HepG2 (cell line): ENCODE data around the gene BEST2. TPM values are rescaled to one million over a fixed set of nuclear protein-coding genes. Genes with fewer than 3 reads are reported as not detected.
A peak's percentile ranks its signal among the peaks of the same experiment; 100 is the strongest.

Experiments used
- BRF2 ChIP-seq: sonication (generic); formaldehyde crosslinking; IDR thresholded peaks from 2 replicates; pipeline ENCODE4 v1.8.1; 2022; ENCODE audit warnings: mild to moderate bottlenecking, missing genetic modification reagents
- CBX1 ChIP-seq: IDR thresholded peaks from one replicate; pipeline ENCODE4 v1.6.1; 2016; ENCODE audit warnings: antibody characterized with exemption, low read depth
- CSRNP1 ChIP-seq: sonication (generic); formaldehyde crosslinking; IDR thresholded peaks from 2 replicates; pipeline ENCODE4 v1.8.1; 2023; ENCODE audit warnings: mild to moderate bottlenecking, missing genetic modification reagents
- DNMT3B ChIP-seq: conservative IDR thresholded peaks from 2 replicates; pipeline ENCODE4 v1.6.1; 2016; ENCODE audit warnings: missing biosample characterization, control low read depth
- FOSL1 ChIP-seq: sonication (generic); formaldehyde crosslinking; IDR thresholded peaks from 2 replicates; pipeline ENCODE4 v1.9.0; 2021; ENCODE audit warnings: missing genetic modification reagents, borderline replicate concordance
- FOXP1 ChIP-seq, 2 experiments: fragments of 450-650 bp in 1 of 2; IDR thresholded peaks; 2 replicates each; pipeline ENCODE4 v1.6.1; 2017 to 2018; ENCODE audit warnings: antibody characterized with exemption in 1 of 2
- HNF1A ChIP-seq, 2 experiments: sonication (generic) in 1 of 2; formaldehyde crosslinking in 1 of 2; IDR thresholded peaks; 2 replicates each; pipeline versions ENCODE4 v1.4.0 to v1.6.1; 2016 to 2020; ENCODE audit warnings: borderline replicate concordance in 1 of 2, low read depth in 1 of 2, mild to moderate bottlenecking in 1 of 2, missing genetic modification reagents in 1 of 2
- NAIF1 ChIP-seq: sonication (generic); formaldehyde crosslinking; IDR thresholded peaks from 2 replicates; pipeline ENCODE4 v1.5.0; 2020; ENCODE audit warnings: mild to moderate bottlenecking, missing genetic modification reagents, borderline replicate concordance
- RARA ChIP-seq: IDR thresholded peaks from 2 replicates; pipeline ENCODE4 v1.6.1; 2016; ENCODE audit warnings: missing genetic modification reagents, missing compliant biosample characterization
- SOX6 ChIP-seq, 2 experiments: fragments of 450-650 bp in 1 of 2; sonication (generic) in 1 of 2; formaldehyde crosslinking in 1 of 2; IDR thresholded peaks; 2 replicates each; pipeline versions ENCODE4 v1.4.0 to v1.6.1; 2017 to 2020; ENCODE audit warnings: antibody characterized with exemption in 1 of 2, mild to moderate bottlenecking in 1 of 2, missing genetic modification reagents in 1 of 2
- U2AF1 ChIP-seq: fragments of 200-400 bp; formaldehyde crosslinking; optimal IDR thresholded peaks from 2 replicates; pipeline ENCODE3; 2017; ENCODE audit warnings: mild to moderate bottlenecking, low read depth, low read length
- ZFP91 ChIP-seq: sonication (generic); formaldehyde crosslinking; IDR thresholded peaks from 2 replicates; pipeline ENCODE4 v1.9.0; 2022; ENCODE audit warnings: missing genetic modification reagents, mild to moderate bottlenecking, borderline replicate concordance
- ZNF253 ChIP-seq: sonication (generic); formaldehyde crosslinking; IDR thresholded peaks from 2 replicates; pipeline ENCODE4 v1.8.0; 2022; ENCODE audit warnings: mild to moderate bottlenecking, missing genetic modification reagents, borderline replicate concordance
- ZNF350 ChIP-seq: sonication (generic); formaldehyde crosslinking; IDR thresholded peaks from 2 replicates; pipeline ENCODE4 v1.4.0; 2020; ENCODE audit warnings: mild to moderate bottlenecking, low read depth, missing genetic modification reagents, borderline replicate concordance
- ZNF598 ChIP-seq: sonication (generic); formaldehyde crosslinking; IDR thresholded peaks from 2 replicates; pipeline ENCODE4 v1.5.1; 2020; ENCODE audit warnings: mild to moderate bottlenecking, missing genetic modification reagents, borderline replicate concordance
- ZNF703 ChIP-seq: sonication (generic); formaldehyde crosslinking; IDR thresholded peaks from 2 replicates; pipeline ENCODE4 v1.5.1; 2020; ENCODE audit warnings: missing genetic modification reagents, mild to moderate bottlenecking, moderate library complexity, borderline replicate concordance
- ZNF816 ChIP-seq: sonication (generic); formaldehyde crosslinking; IDR thresholded peaks from 2 replicates; pipeline ENCODE4 v1.8.0; 2022; ENCODE audit warnings: missing genetic modification reagents, mild to moderate bottlenecking, borderline replicate concordance
- ZSCAN12 ChIP-seq: sonication (generic); formaldehyde crosslinking; IDR thresholded peaks from 2 replicates; pipeline ENCODE4 v1.9.0; 2021; ENCODE audit warnings: mild to moderate bottlenecking, missing genetic modification reagents
- polyA plus RNA-seq, 8 experiments: library from polyadenylated mRNA; depleted of rRNA in 3 of 8; stranded (reverse) in 7 of 8; unstranded in 1 of 8; fragments of >200 nt; fragmentation: Illumina TruSeq in 4 of 8; extraction: Trizol in 4 of 8; gene quantifications; 2 replicates each; pipeline versions ENCODE4 v1.2.1 to v1.2.3, GENCODE V29; 2011 to 2016; ENCODE audit warnings: low read depth in 4 of 8, missing spikeins in 1 of 8, mixed read lengths in 1 of 8; ENCODE audit not compliant: insufficient read depth in 1 of 8
- total RNA-seq, 5 experiments: library from RNA; depleted of rRNA; stranded (reverse); fragments of >200 nt; fragmentation: Illumina TruSeq; extraction: Trizol; gene quantifications; 2 replicates each; pipeline ENCODE4 v1.2.3, GENCODE V29; 2016; ENCODE audit warnings: low read depth in 1 of 5

The BEST2 gene
- total and polyA plus RNA-seq, 2 of the 13 experiments (the other 11 are each of a cell fraction or from before 2014, with no cell fraction given) = not detected

- TF ChIP-seq ZNF350 (no peak), RARA (no peak), ZNF253 (CRISPR knock-in tag) (0 out of 2 replicates have a peak, but pooled peaks have one; percentile 85), CBX1 (peak; percentile 19), CSRNP1 (peak; percentile 44; the same call in 1 of the 2 replicates), ZNF816 (CRISPR knock-in tag) (no peak), DNMT3B (CRISPR knock-in tag) (0 out of 2 replicates have a peak, but pooled peaks have one; percentile 52), FOXP1 (IDR thresholded peaks at IDR 0.05) (no peak), FOXP1 (CRISPR knock-in tag; IDR thresholded peaks at IDR 0.05) (no peak), ZSCAN12 (CRISPR knock-in tag) (no peak), HNF1A (IDR thresholded peaks at IDR 0.05; ENCODE audit: low read depth) (no peak), HNF1A (CRISPR knock-in tag; IDR thresholded peaks at IDR 0.05; ENCODE audit: borderline replicate concordance) (peak; percentile 49; the same call in 1 of the 2 replicates), FOSL1 (CRISPR knock-in tag) (no peak), NAIF1 (CRISPR knock-in tag) (no peak), SOX6 (IDR thresholded peaks at IDR 0.05) (no peak), SOX6 (CRISPR knock-in tag; IDR thresholded peaks at IDR 0.05) (peak; percentile 38; the same call in 1 of the 2 replicates), ZNF703 (CRISPR knock-in tag) (no peak), ZFP91 (peak; percentile 61; the same call in 1 of the 2 replicates), ZNF598 (CRISPR knock-in tag) (0 out of 2 replicates have a peak, but pooled peaks have one; percentile 66), U2AF1 (no peak), BRF2 (CRISPR knock-in tag) (no peak)
Observed at GRCh38 chr19:12774588-12775555, 23.3 kb downstream of the BEST2 start, which contains the start of gene HOOK2 (continued).
